GM10248 (cell line): ENCODE results near the gene KCNQ1.

Experiments
- CTCF ChIA-PET: fragments of 300-600 bp; sonication (Branson Sonifier 250); formaldehyde crosslinking; extraction: SDS; loops from one replicate; lab custom pipeline; 2021; ENCODE audit warnings: antibody characterized with exemption; lab: Yijun Ruan, JAX
- POLR2A ChIA-PET: fragments of 350-650 bp; sonication (Branson Sonifier 250); formaldehyde crosslinking; extraction: SDS; loops from one replicate; lab custom pipeline; 2020; ENCODE audit warnings: antibody characterized with exemption; lab: Yijun Ruan, JAX
- DNase-seq: peaks from one replicate; pipeline ENCODE4 v3.0.0; 2012; ENCODE audit errors: extremely low spot score
- TF ChIP-seq, protein P1 (sequence below): IDR thresholded peaks from 2 replicates; pipeline ENCODE4 v1.5.1; 2012; ENCODE audit warnings: mild to moderate bottlenecking, low read depth; ENCODE audit errors: extremely low read depth, missing control alignments, control extremely low read depth

The KCNQ1 gene

DNA sequence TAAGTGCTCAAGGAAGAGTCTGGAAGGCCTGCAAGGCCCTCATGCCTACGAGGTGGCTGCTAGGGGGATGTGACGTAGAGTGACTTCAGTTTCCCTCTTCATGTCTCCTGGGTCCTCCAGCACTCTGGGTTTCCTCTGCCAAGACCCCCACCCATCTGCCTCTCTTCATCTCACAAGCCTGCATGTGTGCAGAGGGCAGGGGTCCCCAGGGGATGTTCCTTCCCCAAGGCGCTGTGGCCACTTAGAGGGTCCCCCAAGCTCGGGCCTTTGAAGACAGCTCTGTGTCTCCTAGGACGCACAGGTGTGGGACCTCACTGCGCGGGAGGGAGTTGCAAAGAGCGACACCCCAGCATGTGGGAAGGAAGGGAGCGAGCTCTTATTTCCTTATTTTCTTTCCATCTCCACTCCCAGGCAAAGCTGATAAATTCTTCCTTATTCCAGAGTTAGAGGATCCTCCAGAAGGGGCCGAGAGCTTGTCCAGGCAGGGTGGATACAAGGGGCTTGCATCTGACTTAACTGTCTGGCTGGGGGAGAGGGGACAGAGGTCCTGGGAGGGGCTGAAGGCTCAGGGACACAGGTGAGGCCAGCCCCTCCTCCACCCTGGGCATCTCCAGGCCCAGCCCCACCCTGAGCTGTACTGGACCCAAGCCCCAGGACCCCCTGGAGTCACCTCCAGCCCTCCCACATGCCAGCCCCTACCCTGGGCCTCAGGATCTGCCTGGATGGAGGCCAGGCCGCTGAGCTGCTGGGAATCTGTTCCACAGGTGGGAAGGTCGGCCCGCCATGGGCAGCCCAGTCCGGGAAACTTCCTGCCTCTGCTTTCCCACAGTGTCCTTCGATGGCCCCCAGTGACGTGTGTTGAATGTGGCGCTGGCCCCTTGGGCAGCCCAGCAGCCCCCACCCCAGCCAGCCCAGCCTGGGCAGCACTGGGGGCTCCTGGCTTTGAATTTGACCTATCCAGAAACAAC lies 314.7 kb downstream of the KCNQ1 start:
- ChIA-PET POLR2A (no interaction called here), CTCF (no interaction called here)
- TF ChIP-seq, protein P1, sequence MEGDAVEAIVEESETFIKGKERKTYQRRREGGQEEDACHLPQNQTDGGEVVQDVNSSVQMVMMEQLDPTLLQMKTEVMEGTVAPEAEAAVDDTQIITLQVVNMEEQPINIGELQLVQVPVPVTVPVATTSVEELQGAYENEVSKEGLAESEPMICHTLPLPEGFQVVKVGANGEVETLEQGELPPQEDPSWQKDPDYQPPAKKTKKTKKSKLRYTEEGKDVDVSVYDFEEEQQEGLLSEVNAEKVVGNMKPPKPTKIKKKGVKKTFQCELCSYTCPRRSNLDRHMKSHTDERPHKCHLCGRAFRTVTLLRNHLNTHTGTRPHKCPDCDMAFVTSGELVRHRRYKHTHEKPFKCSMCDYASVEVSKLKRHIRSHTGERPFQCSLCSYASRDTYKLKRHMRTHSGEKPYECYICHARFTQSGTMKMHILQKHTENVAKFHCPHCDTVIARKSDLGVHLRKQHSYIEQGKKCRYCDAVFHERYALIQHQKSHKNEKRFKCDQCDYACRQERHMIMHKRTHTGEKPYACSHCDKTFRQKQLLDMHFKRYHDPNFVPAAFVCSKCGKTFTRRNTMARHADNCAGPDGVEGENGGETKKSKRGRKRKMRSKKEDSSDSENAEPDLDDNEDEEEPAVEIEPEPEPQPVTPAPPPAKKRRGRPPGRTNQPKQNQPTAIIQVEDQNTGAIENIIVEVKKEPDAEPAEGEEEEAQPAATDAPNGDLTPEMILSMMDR, result no peak
- no peak for DNase-seq

DNA sequence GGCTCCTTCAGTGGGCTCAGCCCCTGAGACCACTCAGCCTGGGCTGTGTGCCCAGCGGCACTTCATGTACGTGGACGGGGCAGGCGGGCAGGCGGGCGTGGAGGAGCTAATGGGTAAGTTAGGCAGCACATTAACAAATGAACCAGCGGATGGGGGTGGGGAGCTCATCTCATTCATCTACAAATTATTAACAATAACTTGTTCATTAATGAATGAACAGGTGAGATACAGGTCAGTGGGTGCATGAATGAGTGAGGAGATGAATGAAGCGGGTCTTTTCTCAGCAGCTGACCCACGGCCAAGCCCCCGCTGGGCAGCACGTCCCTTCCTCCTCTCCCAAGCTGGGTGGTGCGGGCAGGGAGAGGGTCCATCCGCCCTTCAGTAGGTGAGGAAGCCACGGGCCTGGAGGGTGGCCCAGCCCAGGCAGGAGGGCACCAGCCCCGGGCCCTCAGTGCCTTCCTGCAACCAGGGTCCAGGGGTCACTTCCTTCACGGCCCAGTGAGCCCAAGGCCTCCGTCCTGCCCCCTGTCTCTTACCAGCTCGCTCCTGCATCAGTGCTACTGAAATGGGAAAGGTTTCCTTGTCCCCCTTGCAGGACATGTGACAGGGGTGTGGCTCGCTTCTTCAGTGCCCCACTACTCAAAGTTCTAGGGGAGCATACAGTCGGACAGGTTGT lies 315.5 kb downstream of the KCNQ1 start:
- TF ChIP-seq, protein P1, result no peak
- DNase-seq, result no peak
- CTCF ChIA-PET, result no interaction called here
- POLR2A ChIA-PET, result no interaction called here

DNA sequence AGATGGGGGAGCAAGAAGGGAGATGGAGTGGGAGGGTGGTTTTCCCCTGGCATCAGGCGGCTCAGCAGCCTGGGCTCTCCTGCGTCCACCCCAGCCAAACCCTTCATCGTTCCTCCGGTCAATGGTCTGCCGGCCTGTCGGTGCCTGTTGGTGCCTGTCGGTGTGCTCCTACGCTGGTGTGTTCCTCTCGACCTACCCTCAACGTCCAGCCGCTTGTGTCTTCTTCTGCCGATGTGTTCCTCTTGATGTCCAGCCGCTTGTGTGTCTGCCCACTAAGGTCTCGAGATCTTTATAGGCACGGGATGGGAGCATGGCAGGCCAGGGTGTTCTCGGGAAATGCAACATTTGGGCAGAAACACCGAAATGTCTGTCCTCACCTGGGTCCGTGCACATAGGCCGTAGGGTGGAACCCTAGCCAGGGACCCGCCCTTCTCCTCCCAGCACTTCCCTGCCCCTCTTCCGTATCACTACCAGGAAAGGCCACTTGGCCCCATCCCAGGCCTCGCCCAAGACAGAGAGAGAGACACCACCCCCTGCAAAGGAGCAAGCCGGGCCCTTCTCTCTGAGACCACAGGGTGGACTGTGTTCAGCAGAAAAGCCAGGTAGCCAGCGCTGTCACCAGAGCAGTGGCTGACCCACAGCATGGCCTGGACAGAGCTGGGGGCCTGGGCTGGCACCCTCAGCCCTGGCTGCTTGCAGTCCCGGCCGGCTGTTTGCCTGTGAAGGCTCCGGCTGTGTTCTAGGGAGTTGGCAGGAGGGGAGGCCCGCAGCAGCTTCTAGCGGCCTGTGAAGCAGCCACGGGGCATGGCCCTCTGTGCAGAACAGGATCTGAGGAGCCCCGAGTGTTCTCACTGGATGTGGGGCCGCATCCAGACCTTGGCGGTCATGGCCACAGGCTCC lies 316.6 kb downstream of the KCNQ1 start:
- CTCF ChIA-PET, result no interaction called here
- TF ChIP-seq, protein P1, result no peak
- POLR2A ChIA-PET, result no interaction called here
- DNase-seq, result no peak

DNA sequence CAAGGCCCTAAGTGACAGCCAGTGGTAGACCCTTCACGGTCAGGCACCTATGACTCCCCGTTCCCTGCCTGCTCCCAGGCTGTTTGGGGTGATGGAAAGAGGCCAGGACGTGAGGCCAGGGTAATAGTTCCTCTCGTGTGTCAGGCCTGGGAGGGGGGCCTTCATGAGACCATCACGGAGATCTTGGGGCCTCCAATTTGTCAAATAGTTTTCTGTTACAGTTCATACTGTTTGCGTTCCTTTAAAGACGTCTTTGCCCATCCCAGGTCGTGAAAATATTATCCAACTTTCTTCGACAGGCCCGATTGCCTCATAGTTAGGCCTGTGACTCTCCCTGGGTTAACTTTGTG lies 317.2 kb downstream of the KCNQ1 start:
- TF ChIP-seq, protein P1, result no peak
- CTCF ChIA-PET, result no interaction called here
- DNase-seq, result no peak
- POLR2A ChIA-PET, result no interaction called here

DNA sequence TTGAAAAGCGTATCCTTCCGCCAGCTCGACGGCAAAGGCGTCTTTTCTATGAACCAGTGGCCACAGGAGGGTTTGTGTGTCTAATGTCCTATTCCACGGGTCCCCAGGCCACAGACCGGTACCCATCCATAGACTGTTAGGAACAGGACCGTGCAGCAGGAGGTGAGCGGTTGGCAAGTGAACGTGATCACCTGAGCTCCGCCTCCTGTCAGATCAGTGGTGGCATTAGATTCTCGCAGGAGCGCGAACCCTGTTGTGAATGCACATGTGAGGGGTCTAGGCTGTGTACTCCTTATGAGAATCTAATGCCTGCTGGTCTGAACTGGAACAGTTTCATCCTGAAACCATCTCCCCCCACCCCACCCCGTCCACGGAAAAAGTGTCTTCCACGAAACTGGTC lies 317.6 kb downstream of the KCNQ1 start:
- POLR2A ChIA-PET, result no interaction called here
- DNase-seq, result no peak
- TF ChIP-seq, protein P1, result no peak
- CTCF ChIA-PET, result no interaction called here

DNA sequence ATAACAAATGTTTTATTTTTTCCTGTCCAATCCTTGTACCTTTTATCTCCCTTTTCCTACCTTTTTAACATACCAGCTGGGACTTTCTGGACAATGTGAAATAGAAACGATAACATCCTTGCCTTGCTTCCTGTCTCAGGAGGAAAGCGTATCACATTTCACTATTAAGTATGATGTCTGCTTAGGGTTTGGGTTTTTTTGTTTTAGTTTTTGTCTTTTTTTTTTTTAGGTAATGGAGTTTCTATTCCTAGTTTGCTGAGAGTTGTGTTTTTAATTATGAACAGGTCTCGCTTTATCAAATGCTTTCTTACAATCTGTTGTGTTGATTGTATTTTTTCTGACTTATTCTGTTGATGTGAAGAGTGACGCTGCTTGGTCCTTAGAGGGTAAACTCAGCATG lies 319.2 kb downstream of the KCNQ1 start:
- POLR2A ChIA-PET, result no interaction called here

More for the DNA sequence above, 319.2 kb downstream of the KCNQ1 start:
- DNase-seq, result no peak
- TF ChIP-seq, protein P1, result no peak
- CTCF ChIA-PET, result no interaction called here
